Measurements from ENCODE around the gene CFAP73.

The CFAP73 gene

DNA sequence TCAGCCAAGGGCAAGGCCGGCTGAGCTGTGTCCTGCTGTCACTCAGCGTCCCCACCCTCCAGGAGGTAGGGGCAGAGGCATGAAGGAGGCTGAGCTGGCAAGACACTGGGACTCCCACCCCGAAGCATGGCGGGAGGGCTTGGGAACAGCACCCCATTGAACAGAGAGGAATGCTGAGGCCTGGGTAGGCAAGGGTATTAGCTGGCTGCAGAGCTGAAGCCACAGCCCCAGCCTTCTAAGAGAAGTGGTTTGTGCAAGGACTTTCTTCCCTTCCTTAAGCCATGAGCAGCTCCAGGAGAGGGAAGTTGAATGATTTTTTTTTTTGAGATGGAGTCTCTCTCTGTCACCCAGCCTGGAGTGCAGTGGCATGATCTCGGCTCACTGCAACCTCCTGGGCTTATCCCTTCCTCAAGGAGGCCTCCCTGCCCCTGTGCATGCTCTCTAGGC, 6.6 kb upstream of the CFAP73 start:
- DNase-seq, result peak; percentile 58

DNA sequence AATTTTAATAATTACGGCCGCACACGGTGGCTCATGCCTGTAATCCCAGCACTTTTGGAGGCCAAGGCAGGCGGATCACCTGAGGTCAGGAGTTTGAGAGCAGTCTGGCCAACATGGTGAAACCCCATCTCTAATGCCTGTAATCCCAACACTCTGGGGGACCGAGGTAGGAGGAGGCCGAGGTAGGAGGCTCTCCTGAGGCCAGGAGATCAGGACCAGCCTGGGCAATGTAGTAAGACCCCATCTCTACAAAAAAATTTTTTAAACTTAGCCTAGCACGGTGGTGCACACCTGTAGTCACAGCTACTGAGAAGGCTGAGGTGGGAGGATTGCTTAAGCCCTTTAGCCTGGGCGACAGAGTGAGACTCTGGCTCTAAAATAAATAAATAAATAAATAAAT, 5.6 kb upstream of the CFAP73 start:
- no peak for DNase-seq

DNA sequence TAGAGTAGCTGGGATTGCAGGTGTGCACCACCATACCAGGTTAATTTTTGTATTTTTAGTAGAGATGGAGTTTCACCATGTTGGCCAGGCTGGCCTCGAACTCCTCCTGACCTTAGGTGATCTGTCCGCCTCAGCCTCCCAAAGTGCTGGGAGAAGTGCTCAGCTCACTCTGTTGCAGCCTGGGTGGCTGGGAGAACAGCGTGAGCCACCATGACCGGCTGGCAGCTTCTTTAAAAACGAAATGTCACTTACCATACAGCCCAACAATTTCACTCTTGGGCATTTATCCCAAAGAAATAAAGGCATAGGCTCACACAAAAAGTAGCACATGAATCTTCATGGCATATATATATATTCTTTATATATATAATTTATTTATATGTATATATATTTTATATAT, 4.7 kb upstream of the CFAP73 start:
- no peak for DNase-seq

DNA sequence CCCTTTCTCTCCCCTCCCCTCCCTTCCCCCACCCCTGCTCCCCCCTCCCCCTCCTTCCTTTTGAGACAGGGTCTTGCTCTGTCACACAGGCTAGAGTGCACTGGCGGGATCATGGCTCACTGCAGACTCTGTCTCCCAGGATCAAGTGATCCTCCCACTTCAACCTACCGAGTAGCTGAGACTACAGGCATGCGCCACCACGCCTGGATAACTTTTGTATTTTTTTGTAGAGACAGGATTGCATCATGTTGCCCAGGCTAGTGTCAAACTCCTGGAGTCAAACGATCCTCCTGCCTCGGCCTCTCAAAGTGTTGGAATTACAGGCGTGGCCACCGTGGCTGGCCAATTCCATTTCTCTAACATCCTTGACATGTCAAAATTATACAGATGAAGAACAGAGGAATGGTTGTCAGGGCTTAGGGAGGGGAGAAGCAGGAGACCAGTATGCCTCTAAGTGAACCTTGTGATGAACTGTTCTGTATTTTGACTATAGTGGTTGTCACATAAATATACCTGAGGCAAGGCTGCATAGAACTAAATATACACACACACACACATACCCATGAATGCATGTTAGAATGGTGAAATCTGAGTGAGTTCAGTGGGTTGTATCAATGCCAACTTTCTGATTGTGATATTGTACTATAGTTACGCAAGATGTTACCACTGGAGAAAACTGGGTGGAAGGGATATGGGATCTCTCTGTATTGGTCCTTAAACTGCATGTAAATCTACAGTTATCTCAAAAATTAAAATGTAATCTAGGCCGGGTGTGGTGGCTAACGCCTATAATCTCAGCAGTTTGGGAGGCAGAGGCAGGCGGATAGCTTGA, 3.6 kb upstream of the CFAP73 start:
- DNase-seq, result no peak

DNA sequence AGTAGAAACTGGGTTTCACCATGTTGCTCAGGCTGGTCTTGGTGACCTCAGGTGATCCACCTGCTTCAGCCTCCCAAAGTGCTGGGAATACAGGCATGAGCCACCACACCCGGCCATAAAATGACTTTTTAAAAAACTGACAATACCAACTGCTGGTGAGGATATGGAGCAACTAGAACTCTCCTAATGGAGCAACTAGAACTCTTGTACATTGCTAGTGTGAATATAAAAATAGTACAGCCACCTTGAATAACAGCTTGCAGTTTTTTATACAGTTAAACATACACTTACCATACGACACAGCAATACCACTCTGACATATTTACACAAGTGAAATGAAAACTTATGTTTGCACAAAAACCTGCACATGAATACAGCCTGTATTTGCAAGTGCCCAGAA, 2.5 kb upstream of the CFAP73 start:
- DNase-seq, result no peak

DNA sequence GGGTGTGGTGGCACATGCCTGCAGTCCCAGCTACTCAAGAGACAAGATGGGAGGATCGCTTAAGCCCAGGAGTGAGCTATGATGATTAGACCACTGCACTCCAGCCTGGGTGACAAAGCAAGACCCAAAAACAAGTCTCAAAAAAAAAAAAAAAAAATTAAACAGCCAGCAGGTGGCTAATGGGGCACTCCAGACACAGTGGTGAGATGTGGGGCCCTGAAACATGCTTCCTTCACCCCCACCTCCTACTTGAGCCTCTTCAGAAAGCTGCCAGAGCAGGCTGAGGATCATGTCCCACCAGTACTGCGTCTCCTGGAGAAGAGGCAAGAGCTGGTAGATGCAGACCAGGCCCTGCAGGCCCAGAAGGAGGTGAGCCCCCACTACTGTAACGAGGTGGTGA, 2.1 kb downstream of the CFAP73 start:
- no peak for DNase-seq

DNA sequence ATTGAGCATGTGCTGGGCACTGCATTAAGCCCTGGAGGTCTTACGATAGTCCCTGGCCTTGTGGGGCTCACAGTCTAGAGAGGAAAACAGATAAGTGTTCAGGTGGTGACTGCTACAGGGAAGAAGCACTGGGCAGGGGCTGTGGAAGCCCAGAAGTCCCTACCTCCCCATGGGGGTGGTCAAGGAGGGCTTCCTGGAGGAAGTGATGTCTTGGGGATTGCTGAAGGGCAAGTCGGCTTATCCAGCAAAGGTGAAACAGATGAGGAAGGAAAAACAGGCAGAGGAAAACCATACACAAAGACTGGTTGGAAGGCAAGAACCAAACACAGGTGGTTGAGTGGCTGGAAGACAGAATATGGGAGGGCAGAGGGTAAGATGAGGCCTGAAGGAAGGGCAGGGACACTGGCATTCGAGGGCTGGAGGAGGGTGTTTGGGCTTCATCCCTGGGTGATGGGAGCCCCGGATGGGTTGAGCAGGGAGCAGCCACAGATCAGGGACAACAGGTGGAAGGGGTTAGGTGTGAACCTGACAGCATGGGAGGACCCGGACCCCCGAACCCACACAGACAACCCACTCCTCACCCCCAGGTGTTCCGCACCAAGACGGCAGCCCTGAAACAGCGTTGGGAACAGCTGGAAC, 2.8 kb downstream of the CFAP73 start:
- DNase-seq, result no peak

DNA sequence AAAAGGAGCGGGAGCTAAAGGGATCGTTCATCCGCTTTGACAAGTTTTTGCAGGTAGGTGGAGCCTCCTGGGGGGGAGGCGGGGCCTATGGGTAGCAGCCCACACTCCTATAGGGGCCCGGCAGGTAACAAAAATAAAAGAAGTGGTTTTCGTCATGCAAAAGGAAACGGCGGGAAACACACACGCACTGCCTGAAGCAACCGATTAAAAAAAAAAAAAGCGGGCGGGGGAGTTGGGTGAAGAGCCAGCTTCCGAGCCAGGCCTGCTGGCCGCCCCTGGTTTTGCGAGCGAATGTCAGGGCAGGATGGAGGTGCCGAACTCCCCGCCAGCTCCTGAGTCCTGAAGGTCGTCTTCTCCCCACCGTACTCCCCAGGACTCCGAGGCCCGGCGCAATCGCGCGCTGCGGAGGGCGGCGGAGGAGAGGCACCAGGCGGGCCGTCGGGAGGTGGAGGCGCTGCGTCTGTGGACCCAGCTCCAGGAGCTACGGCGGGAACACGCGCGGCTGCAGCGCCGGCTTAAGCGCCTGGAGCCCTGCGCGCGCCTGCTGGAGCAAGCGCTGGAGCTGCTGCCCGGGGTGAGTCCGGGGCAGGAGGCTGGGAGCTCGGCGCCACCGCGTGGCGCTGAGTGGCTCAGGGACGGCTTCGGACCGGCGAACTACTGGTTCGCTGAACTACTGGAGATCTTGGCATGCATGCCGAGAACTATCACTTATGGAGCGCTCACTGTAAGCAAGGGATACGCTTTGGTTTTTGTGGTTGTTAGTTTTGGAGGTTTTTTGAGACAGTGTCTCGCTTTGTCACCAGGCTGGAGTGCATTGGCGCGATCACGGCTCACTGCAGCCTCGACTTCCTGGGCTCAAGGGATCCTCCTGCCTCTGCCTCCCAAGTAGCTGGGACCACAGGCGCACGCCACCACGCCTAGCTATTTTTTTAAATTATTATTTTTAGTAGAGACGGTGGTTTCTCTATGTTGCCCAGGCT, 3.6 kb downstream of the CFAP73 start:
- peak; percentile 82 for DNase-seq

DNA sequence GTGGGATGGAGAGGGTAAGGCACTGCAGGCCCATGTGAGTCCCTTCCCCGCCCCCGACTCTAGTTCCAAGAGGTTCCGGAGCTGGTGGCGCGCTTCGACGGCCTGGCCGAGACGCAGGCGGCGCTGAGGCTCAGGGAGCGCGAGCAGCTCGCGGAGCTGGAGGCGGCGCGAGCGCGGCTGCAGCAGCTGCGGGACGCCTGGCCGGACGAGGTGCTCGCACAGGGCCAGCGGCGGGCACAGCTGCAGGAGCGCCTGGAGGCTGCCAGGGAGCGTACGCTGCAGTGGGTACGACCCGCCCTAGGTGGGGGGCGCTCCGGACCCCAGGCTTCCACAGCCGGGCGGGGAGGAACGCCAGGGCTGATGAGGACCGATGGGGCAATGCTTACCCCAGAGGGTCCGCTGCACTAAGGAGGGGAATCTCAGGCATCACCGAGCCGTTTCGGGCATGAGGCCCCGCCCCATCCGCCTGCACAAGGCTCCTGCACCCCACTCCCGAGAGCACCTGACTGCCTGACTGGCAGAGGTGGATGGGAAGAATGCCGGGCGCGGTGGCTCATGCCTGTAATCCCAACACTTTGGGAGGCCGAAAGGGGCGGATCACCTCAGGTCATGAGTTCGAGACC, 4.9 kb downstream of the CFAP73 start:
- no peak for DNase-seq

DNA sequence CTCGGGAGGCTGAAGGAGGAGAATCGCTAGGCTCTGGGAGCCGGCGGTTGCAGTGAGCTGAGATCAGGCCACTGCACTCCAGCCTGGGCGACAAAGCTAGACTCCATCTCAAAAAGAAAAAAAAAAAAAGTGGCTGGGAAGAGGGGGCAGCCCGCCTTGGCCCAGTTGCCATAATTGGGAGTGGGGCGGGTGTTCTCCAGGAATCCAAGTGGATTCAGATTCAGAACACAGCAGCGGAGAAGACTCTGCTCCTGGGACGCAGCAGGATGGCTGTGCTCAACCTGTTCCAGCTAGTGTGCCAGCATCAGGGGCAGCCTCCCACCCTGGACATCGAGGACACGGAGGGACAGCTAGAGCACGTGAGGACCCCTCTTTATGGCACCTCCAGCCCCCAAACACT, 5.5 kb downstream of the CFAP73 start:
- no peak for DNase-seq

DNA sequence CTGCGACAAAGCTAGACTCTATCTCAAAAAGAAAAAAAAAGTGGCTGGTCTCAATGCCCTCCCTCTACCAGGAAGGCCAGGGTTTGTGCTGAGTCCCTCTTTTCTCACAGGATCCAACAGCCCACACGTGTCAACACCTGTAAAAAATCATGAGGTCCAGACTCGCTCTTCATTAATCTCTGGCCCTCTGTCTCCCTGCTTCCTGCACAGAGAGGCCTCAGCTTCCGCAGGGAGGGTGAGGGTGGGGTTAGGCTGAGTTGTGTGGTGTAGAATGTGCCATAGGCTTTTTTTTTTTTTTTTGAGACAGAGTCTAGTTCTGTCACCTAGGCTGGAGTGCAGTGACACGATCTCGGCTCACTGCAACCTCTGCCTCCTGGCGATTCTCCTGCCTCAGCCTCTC, 6.1 kb downstream of the CFAP73 start:
- no peak for DNase-seq

DNA sequence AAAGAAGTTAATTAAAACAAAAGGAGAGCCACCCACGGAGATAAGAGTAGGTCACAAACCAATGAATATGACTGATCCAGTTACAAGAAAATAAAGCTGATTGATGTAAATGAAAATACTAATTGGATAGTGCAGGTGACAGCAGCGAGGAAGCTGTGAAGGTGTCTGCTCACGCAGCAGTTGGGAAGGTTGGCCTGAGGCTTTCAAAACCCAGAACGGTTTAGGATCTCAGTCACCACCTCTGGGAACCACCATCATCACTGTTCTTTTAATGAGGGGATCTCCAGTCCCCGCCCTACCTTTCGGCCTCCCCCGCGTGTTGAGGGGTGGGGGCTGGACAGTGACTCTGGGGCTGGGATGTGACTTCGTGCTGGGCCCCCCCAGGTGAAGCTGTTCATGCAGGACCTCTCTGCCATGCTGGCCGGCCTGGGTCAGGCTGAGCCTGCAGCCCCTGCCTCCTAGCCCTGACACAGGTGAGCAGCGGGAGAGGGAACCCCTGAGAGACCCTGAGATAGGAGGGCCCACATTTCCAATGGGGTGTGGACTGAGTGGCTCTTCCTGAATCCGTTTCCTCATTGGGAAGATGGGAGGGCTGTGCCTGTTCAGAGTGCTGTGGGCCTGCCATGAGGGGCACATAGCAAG, 7.8 kb downstream of the CFAP73 start:
- no peak for DNase-seq

DNA sequence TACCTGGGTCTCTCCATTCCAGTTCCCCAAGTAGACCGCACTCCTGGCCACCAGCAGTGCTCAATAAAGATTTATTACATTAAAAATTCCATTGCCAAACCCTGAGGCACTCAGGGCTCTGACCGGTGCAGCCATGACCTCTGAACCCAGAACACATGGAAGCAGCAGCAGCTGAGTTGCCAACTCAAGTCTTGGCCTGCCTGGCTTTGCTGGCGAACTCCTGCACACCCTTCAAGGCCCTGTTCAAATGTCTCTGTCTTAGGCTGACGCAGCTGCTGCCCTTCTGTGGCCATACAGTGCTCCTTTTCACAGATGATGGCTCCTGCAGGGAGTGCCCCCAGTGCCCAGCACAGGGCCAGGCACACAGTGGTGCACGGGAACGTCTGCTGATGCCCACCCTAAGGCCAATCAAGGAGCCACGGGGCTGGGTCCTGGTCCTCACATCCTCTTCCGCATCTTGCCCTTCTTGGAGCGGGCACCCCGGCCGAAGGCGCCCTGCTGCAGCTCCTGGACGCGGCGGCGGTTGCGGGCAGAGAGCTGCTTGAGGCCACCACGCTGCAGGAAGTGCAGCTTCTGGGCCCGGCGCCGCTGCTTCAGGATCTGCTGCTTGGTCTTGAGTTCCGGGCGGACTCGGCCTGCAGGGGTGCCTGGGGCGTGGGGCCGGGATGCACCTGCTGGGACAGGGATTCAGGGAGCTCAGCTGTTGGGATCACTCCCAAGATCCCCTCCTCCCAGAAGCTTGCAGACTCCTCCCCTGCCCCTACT, 9.1 kb downstream of the CFAP73 start:
- DNase-seq, result no peak

DNA sequence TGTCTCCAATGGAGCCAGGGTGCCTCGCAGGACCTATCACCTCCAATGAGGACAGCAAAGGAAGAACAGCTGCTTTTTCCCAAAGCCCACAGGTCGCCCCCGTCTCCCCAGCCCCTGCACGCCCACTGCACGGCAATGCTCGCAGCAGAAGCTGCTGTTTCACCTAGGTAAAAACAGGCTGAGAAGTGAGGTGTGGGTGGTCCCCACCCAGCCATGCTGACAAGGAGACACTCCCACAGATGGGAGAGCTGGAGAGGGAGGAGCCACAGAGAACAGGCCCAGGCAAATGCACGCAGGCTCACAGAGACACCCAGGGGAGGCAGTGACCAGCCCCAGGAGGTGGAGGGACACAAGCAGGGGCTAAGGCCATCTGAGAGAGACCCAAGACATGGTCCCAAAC, 10.4 kb downstream of the CFAP73 start:
- no peak for DNase-seq

DNA sequence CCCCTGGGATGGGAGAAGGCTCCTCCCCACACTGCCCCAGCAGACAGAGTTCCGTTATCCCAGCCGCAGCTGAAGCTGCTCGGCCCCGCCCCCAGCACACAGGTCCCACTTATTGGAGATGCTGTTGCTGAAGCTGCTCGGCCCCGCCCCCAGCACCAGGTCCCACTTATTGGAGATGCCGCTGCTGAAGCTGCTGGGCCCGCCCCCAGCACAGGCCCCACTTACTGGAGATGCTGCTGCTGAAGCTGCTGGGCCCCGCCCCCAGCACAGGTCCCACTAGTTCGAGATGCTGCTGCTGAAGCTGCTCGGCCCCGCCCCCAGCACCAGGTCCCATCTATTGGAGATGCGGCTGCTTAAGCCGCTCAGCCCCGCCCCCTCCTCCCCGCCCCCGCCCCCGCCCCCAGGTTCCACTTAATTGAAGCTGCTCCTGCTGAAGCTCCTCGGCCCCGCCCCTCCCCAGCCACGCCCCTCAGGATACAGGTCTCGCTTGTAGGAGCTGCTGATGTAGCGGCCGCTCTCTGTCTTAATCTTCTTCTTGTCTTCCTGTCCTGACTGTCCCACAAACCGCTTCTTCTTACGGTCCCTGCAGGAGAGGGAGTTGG, 12.0 kb downstream of the CFAP73 start:
- DNase-seq, result no peak

DNA sequence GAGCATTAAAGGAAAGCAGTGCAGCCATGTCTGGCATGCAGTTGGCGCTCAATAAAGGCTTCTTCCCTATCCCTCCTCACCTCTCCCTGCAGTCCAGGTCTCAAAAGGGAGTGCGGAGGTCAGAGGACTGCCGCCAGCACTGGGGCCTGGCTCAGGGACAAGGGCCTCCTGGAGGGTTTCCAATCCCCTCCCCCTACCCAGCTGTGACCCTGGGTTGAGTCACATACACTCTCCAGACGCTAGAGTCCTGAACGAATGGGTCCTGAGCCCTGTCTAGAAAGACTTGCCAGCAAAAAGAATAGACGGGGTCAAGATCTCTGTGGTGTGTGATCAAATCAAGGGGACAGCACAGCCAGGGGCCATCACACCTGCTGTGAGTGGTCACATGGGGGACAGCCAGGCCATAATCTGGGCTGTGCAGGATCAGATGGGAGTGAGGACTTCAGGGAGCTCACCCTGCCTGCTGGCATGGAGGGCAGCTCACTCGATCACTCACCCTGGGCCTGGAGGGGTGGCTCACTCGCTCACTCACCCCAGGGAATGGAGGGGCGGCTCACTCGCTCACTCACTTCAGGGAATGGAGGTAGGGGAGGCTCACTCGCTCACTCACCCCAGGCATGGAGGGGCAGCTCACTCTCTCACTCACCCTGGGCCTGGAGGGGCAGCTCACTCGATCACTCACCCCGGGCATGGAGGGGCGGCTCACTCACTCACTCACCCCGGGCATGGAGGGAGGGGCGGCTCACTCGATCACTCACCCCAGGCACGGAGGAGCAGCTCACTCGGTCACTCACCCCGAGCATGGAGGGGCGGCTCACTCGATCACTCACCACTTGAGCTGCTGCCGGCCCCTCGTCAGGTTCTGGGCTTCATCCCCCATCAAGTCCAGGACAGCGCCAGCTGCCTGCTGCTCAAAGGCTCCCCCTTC, 12.8 kb downstream of the CFAP73 start:
- no peak for DNase-seq

DNA sequence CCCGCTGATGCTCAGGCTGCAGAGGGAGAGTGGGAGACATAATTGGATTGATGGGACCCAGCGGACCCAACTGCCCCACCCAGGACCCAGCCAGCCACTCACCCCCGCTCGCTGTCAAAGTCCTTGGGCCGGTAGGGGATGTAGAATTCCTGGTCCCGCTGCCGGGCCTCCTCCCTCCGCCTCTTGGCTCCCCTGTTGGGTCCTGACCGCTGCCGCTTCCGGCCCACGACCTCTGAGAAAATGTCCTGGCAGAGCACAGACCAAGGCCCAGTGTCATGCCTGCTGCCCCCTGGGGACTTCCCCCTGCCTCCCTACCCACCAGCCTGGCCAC, 13.5 kb downstream of the CFAP73 start:
- no peak for DNase-seq

DNA sequence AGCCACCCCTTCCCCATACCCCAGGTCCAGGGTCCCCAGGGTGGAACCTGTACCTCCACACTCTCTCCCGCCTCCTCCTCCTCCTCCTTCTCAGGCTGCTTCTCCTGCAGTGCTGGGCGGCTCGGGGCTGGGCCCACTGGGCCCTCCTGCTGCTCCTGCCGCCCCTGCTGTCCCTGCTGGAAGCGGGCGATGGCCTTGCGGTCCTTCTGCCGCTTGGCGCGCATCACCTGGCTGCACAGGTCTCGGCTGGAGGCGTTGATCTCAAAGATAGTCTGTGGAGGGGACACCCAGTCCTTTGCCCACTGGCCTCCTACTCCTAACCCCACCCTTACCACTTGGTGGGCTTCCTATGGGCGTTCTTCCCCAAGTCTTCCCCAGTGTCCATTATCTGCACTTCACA, 14.5 kb downstream of the CFAP73 start:
- DNase-seq, result no peak

DNA sequence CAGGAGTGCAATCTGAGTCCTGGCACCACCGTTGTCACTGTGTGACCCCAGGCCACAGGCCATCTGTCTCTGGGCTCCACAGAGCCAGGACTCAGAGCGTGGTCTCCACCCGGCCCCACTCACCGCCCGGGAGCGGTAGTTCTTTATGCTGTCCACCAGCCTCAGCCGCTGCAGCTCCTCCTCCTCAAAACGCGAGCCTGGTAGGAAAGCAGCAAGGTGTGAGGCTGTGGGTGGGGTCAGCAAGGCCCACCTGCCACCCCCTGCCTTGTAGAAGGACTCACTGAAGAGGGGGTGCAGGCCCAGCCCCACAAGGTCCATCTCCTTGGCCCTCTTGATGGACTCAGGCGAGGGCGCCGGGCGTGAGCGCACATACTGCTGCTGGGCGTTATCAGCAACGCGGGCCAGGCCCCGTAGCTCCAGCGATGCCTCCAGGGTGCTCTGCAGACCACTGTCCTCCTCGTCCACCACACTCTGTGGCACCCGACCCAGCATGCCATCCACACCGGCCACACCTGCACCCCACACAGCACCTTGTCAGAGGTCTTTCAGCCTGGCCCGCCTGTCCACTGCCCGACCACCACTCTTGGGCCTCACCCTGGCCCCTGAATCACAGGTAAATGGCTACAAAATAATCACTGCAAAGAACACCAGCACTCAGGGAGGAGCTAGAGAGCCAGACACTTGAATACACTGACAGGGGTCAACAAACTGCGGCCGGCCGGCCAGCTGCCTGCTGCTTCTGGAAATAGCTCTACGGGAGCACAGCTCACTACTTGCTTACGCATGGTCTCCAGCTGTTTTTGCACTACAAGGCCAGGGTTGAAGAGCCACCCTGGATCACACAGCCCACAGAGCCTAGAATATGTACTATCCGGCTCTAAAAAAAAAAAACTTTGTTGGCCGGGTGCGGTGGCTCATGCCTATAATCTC, 16.3 kb downstream of the CFAP73 start:
- DNase-seq, result no peak
